ENCODE data around the gene OIP5. TPM values are rescaled to one million over a fixed set of nuclear protein-coding genes. Genes with fewer than 3 reads are reported as not detected.

OIP5 gene
- total and polyA plus RNA-seq, 10 of the 15 experiments (the other 5 are each of a cell fraction or from before 2014, with no cell fraction given): 4.8 to 61.4 (median 22.1) TPM

DNA sequence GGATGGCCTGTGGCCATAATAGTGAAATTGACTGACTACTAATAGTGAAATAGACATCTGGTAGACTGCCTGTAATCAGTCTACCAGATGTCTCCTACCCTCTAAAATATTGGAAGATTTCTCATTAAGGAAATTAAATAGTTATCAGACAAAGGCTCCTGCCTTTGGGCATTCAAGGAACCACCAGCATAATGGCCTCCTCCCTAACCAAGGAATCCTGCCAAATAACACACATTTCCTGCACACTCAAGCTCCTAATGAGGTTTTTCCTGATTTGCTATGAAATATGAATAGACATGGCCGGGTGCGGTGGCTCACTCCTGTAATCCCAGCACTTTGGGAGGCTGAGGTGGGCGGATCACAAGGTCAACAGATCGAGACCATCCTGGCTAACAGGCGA lies 14.8 kb upstream of the OIP5 start (continued):
- TF ChIP-seq, protein P1, sequence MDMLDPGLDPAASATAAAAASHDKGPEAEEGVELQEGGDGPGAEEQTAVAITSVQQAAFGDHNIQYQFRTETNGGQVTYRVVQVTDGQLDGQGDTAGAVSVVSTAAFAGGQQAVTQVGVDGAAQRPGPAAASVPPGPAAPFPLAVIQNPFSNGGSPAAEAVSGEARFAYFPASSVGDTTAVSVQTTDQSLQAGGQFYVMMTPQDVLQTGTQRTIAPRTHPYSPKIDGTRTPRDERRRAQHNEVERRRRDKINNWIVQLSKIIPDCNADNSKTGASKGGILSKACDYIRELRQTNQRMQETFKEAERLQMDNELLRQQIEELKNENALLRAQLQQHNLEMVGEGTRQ (IDR thresholded peaks at IDR 0.05; ENCODE audit: borderline replicate concordance, low read depth, low read length): no peak
- TF ChIP-seq, protein P2, sequence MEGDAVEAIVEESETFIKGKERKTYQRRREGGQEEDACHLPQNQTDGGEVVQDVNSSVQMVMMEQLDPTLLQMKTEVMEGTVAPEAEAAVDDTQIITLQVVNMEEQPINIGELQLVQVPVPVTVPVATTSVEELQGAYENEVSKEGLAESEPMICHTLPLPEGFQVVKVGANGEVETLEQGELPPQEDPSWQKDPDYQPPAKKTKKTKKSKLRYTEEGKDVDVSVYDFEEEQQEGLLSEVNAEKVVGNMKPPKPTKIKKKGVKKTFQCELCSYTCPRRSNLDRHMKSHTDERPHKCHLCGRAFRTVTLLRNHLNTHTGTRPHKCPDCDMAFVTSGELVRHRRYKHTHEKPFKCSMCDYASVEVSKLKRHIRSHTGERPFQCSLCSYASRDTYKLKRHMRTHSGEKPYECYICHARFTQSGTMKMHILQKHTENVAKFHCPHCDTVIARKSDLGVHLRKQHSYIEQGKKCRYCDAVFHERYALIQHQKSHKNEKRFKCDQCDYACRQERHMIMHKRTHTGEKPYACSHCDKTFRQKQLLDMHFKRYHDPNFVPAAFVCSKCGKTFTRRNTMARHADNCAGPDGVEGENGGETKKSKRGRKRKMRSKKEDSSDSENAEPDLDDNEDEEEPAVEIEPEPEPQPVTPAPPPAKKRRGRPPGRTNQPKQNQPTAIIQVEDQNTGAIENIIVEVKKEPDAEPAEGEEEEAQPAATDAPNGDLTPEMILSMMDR (IDR thresholded peaks at IDR 0.05 in 2 of 3, conservative IDR thresholded peaks at IDR 0.05 in 1 of 3; ENCODE audit: control insufficient read depth in 2 of 3, extremely low read depth in 1 of 3, insufficient read depth in 1 of 3, low read depth in 3 of 3, low read length in 3 of 3): no peak

DNA sequence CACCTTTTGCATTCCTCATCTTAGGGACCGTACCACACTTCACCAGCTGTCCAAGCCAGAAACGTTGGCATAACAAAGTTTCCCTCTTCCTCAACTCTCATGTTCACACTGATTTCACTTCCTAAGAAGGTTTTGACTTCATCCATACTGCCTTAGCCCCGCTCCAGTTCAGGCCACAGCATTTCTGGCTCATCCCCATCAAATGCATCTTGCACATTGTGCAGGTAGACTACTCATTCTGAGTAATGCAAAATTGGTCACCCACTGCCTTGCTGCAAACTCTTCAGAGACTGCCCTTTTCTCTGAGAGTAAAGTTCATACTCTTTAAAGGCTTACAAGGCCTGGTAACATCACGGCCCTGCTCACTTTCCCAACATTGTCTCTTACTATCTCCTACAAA lies 9.1 kb upstream of the OIP5 start:
- H3K9me3 ChIP-seq (replicated peaks; ENCODE audit: control insufficient read depth, insufficient read depth, low read length): no peaks in the 10 kb centered on the region
- BruUV-seq (replicated peaks): no TSS peak
- H3K4me2 ChIP-seq (ENCODE audit: control insufficient read depth, insufficient read depth): peak overlapping the region; percentile 17; the same call in 1 of the 2 replicates
- H3K27ac ChIP-seq (ENCODE audit: control insufficient read depth, insufficient read depth): no peak overlapping the region
- ChIA-PET POLR2A (no interaction called here), SMC1A (ENCODE audit: uncharacterized antibody, unreplicated experiment) (no interaction called here), RAD21 (ENCODE audit: unreplicated experiment) (no interaction called here), CTCF (no interaction called here)
- H3K27me3 ChIP-seq (replicated peaks in 1 of 2; ENCODE audit: control insufficient read depth in 2 of 2, insufficient read depth in 2 of 2, low read length in 1 of 2): no peaks in the 10 kb centered on the region
- peaks cover 63% of the 10 kb centered on the region for H3K79me2 ChIP-seq (ENCODE audit: control insufficient read depth, insufficient read depth, low read length)
- intact Hi-C loops (cut with micrococcal nuclease; ENCODE audit: unreplicated experiment) (no loop called here), in situ Hi-C loops (cut with MboI) (no loop called here)
- H4K20me1 ChIP-seq (ENCODE audit: control insufficient read depth, insufficient read depth): no peaks in the 10 kb centered on the region
- H3K9ac ChIP-seq (ENCODE audit: control insufficient read depth, insufficient read depth, low read length): no peak overlapping the region
- no peak overlapping the region for H2AFZ ChIP-seq (ENCODE audit: control insufficient read depth, low read depth, low read length)
- H3K4me1 ChIP-seq (ENCODE audit: control insufficient read depth, insufficient read depth, low read length): peaks cover 4% of the 10 kb centered on the region; the same call in 1 of the 2 replicates
- DNase-seq (ENCODE audit: low read depth, low spot score) (no peak), FAIRE-seq (no peak), ATAC-seq (no peak)
- H3K4me3 ChIP-seq: no peak overlapping the region
- WGBS (ENCODE audit: insufficient coverage, insufficient replicate concordance, low lambda C conversion rate, missing lambda C conversion rate): 46% methylated on average over 4 of the region's 4 CpGs
- peaks cover 13 to 22% of the 10 kb centered on the region in 2 experiments for H3K36me3 ChIP-seq (ENCODE audit: control insufficient read depth in 2 of 2, insufficient read depth in 2 of 2, low read length in 1 of 2)
- no peak for TF ChIP-seq EED (IDR thresholded peaks at IDR 0.05; ENCODE audit: low read depth)
- TF ChIP-seq, protein P3, sequence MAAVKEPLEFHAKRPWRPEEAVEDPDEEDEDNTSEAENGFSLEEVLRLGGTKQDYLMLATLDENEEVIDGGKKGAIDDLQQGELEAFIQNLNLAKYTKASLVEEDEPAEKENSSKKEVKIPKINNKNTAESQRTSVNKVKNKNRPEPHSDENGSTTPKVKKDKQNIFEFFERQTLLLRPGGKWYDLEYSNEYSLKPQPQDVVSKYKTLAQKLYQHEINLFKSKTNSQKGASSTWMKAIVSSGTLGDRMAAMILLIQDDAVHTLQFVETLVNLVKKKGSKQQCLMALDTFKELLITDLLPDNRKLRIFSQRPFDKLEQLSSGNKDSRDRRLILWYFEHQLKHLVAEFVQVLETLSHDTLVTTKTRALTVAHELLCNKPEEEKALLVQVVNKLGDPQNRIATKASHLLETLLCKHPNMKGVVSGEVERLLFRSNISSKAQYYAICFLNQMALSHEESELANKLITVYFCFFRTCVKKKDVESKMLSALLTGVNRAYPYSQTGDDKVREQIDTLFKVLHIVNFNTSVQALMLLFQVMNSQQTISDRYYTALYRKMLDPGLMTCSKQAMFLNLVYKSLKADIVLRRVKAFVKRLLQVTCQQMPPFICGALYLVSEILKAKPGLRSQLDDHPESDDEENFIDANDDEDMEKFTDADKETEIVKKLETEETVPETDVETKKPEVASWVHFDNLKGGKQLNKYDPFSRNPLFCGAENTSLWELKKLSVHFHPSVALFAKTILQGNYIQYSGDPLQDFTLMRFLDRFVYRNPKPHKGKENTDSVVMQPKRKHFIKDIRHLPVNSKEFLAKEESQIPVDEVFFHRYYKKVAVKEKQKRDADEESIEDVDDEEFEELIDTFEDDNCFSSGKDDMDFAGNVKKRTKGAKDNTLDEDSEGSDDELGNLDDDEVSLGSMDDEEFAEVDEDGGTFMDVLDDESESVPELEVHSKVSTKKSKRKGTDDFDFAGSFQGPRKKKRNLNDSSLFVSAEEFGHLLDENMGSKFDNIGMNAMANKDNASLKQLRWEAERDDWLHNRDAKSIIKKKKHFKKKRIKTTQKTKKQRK (IDR thresholded peaks at IDR 0.05; ENCODE audit: low read depth, low read length): no peak
- no peak for TF ChIP-seq MLLT1 (IDR thresholded peaks at IDR 0.05)
- TF ChIP-seq CUX1 (IDR thresholded peaks at IDR 0.05; ENCODE audit: insufficient replicate concordance, low read depth, low read length): no peak
- TF ChIP-seq NRF1 (conservative IDR thresholded peaks at IDR 0.05; ENCODE audit: low read depth, low read length): no peak
- no peak for TF ChIP-seq LARP7 (IDR thresholded peaks at IDR 0.05)
- no peak for TF ChIP-seq RBBP5 (conservative IDR thresholded peaks at IDR 0.05)
